ENCODE measurements around the gene SCEL. TPM values are rescaled to one million over a fixed set of nuclear protein-coding genes. Genes with fewer than 3 reads are reported as not detected.
A peak's percentile ranks its signal among the peaks of the same experiment; 100 is the strongest.

SCEL gene
- total and polyA plus RNA-seq, 2 of the 8 experiments (the other 6 are each of a cell fraction or from before 2014, with no cell fraction given): not detected

DNA sequence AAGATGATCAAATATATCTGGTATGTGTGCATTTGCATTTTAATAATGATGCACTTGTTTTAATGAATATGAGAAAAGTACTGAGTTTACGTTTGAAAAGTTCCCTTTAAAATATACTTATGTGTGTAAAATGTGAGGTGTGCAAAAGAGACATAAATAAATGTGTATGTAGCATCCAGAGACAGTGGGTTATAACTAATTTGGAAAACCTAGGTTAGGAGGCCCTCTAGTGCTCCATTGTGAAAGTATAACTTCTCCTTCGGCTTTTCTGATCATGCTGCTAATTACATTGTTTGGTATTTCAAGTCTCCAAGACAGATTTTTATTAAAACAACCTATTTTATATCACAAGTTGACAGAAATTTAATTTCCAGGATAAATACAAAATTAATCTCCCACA, 30.1 kb downstream of the SCEL start:
- H3K4me3 ChIP-seq (ENCODE audit: extremely low read depth in 1 of 4, insufficient read depth in 2 of 4, low read depth in 3 of 4, low read length in 4 of 4): no peak overlapping the region
- H4K8ac ChIP-seq (ENCODE audit: extremely low read depth, insufficient read depth, low read length): no peak overlapping the region
- H3K23ac ChIP-seq (ENCODE audit: insufficient read length): no peak overlapping the region
- H2AK5ac ChIP-seq (ENCODE audit: low read depth, low read length): no peak overlapping the region
- no peak overlapping the region for H2BK120ac ChIP-seq (replicated peaks; ENCODE audit: low read depth, low read length)
- H3K9me3 ChIP-seq (ENCODE audit: insufficient read depth in 2 of 2, low read depth in 1 of 2, low read length in 1 of 2): no peaks in the 10 kb centered on the region
- DNase-seq (ENCODE audit: low read depth in 1 of 2, low spot score in 2 of 2) (no peak), FAIRE-seq (no peak)
- H2BK15ac ChIP-seq (ENCODE audit: low read length): no peak overlapping the region
- POLR2A ChIA-PET (ENCODE audit: partially characterized antibody): no interaction called here
- WGBS, 2 experiments (ENCODE audit: extremely low coverage in 1 of 2, insufficient coverage in 1 of 2, insufficient read length in 1 of 2, insufficient replicate concordance in 2 of 2, low coverage in 1 of 2, low lambda C conversion rate in 2 of 2, missing lambda C conversion rate in 1 of 2): 40% methylated on average over 2 of the region's 2 CpGs; no CpG with 5 or more reads in 1 of the 2 experiments
- no peak overlapping the region for H3K27ac ChIP-seq (ENCODE audit: low read depth, low read length)
- no peak overlapping the region for H3K4me2 ChIP-seq (ENCODE audit: insufficient read depth in 1 of 2, low read depth in 2 of 2, low read length in 2 of 2)
- H3K23me2 ChIP-seq (ENCODE audit: low read depth, low read length): no peaks in the 10 kb centered on the region
- H4K5ac ChIP-seq (ENCODE audit: insufficient read length, low read depth, low read length): no peak overlapping the region
- H3K18ac ChIP-seq (ENCODE audit: extremely low read depth, low read length): no peak overlapping the region
- H3K9ac ChIP-seq (replicated peaks in 1 of 4; ENCODE audit: extremely low read depth in 1 of 4, low read depth in 3 of 4, low read length in 3 of 4): no peak overlapping the region
- H4K91ac ChIP-seq (replicated peaks; ENCODE audit: insufficient read length, low read length): no peak overlapping the region
- H4K20me1 ChIP-seq (replicated peaks in 1 of 2; ENCODE audit: control insufficient read depth in 1 of 2, insufficient read depth in 2 of 2, low read length in 2 of 2): no peaks in the 10 kb centered on the region
- H3K27me3 ChIP-seq (replicated peaks in 1 of 4; ENCODE audit: control insufficient read depth in 3 of 4, extremely low read depth in 1 of 4, insufficient read depth in 3 of 4, low read length in 3 of 4): no peaks in the 10 kb centered on the region
- H2BK12ac ChIP-seq (ENCODE audit: low read depth, low read length): no peak overlapping the region
- CTCF ChIA-PET (ENCODE audit: partially characterized antibody): interaction anchor here (0.8 to 1.9 kb wide), 25 partner anchors 8 to 1692 kb away, joined by 3 to 8 read pairs (median 4); no protein-coding TSS in a partner anchor
- H3K56ac ChIP-seq (replicated peaks; ENCODE audit: insufficient read length, low read depth, low read length): no peak overlapping the region
- H2AFZ ChIP-seq (ENCODE audit: low read length): no peak overlapping the region
- H3K36me3 ChIP-seq (ENCODE audit: control insufficient read depth in 2 of 4, insufficient read depth in 4 of 4, low read length in 3 of 4): no peaks in the 10 kb centered on the region
- H3K4me1 ChIP-seq (replicated peaks in 1 of 4; ENCODE audit: control insufficient read depth in 3 of 4, insufficient read depth in 4 of 4, low read length in 3 of 4): no peaks in the 10 kb centered on the region
- H2BK20ac ChIP-seq (ENCODE audit: low read length): no peak overlapping the region
- no peaks in the 10 kb centered on the region for H3K79me2 ChIP-seq (ENCODE audit: control insufficient read depth in 1 of 2, insufficient read depth in 2 of 2, low read length in 2 of 2)
- TF ChIP-seq, protein P1, sequence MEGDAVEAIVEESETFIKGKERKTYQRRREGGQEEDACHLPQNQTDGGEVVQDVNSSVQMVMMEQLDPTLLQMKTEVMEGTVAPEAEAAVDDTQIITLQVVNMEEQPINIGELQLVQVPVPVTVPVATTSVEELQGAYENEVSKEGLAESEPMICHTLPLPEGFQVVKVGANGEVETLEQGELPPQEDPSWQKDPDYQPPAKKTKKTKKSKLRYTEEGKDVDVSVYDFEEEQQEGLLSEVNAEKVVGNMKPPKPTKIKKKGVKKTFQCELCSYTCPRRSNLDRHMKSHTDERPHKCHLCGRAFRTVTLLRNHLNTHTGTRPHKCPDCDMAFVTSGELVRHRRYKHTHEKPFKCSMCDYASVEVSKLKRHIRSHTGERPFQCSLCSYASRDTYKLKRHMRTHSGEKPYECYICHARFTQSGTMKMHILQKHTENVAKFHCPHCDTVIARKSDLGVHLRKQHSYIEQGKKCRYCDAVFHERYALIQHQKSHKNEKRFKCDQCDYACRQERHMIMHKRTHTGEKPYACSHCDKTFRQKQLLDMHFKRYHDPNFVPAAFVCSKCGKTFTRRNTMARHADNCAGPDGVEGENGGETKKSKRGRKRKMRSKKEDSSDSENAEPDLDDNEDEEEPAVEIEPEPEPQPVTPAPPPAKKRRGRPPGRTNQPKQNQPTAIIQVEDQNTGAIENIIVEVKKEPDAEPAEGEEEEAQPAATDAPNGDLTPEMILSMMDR (IDR thresholded peaks at IDR 0.05; ENCODE audit: control extremely low read depth in 1 of 3, insufficient read depth in 1 of 3, low read depth in 1 of 3, low read length in 3 of 3): peak in 2 of 3 experiments; percentile 44 to 46; a peak in 2 of 4 replicates
- TF ChIP-seq ASH2L (IDR thresholded peaks at IDR 0.05; ENCODE audit: low read length): no peak
- TF ChIP-seq BRCA1 (IDR thresholded peaks at IDR 0.05; ENCODE audit: low read depth, low read length): no peak
- TF ChIP-seq TCF12 (IDR thresholded peaks at IDR 0.05; ENCODE audit: low read depth, low read length): no peak
- no peak for TF ChIP-seq PHF8 (conservative IDR thresholded peaks at IDR 0.05; ENCODE audit: low read depth, low read length)
- no peak for TF ChIP-seq CBX8 (IDR thresholded peaks at IDR 0.05; ENCODE audit: borderline replicate concordance, low read depth, low read length)
- peak; percentile 81 to 85 for TF ChIP-seq RAD21 (IDR thresholded peaks at IDR 0.05 in 1 of 2, conservative IDR thresholded peaks at IDR 0.05 in 1 of 2; ENCODE audit: low read depth in 2 of 2, low read length in 2 of 2)
- TF ChIP-seq BCL11A (IDR thresholded peaks at IDR 0.05; ENCODE audit: low read depth in 2 of 2, low read length in 2 of 2): no peak
- TF ChIP-seq CREB1 (IDR thresholded peaks at IDR 0.05): no peak
- H3K79me1 ChIP-seq (ENCODE audit: low read depth, low read length): no peaks in the 10 kb centered on the region
- H3K4ac ChIP-seq (replicated peaks; ENCODE audit: insufficient read length, low read depth, low read length): no peak overlapping the region
- H2BK5ac ChIP-seq (ENCODE audit: low read depth, low read length): no peak overlapping the region
- H3K14ac ChIP-seq (ENCODE audit: insufficient read length): no peak overlapping the region
